HepG2 (cell line): ENCODE data around the gene SYCE3. TPM values are rescaled to one million over a fixed set of nuclear protein-coding genes. Genes with fewer than 3 reads are reported as not detected.

Source experiments
- EED ChIP-seq: sonication (generic); formaldehyde crosslinking; IDR thresholded peaks from 2 replicates; pipeline ENCODE4 v1.5.0; 2020; ENCODE audit warnings: mild to moderate bottlenecking, missing genetic modification reagents
- FOXA1 ChIP-seq, 2 experiments: fragments of 450-650 bp in 1 of 2; sonication (generic) in 1 of 2; formaldehyde crosslinking in 1 of 2; IDR thresholded peaks; 2 replicates each; pipeline versions ENCODE4 v1.4.0 to v1.6.1; 2016 to 2020; ENCODE audit warnings: missing genetic modification reagents in 1 of 2
- GLI4 ChIP-seq: sonication (generic); formaldehyde crosslinking; IDR thresholded peaks from 2 replicates; pipeline ENCODE4 v1.5.1; 2020; ENCODE audit warnings: missing genetic modification reagents, mild to moderate bottlenecking, moderate library complexity, borderline replicate concordance
- KLF13 ChIP-seq: sonication (generic); formaldehyde crosslinking; IDR thresholded peaks from 2 replicates; pipeline ENCODE4 v1.4.0; 2020; ENCODE audit warnings: mild to moderate bottlenecking, missing genetic modification reagents
- NFIB ChIP-seq: sonication (generic); formaldehyde crosslinking; IDR thresholded peaks from 2 replicates; pipeline ENCODE4 v1.9.0; 2021; ENCODE audit warnings: missing genetic modification reagents, mild to moderate bottlenecking, borderline replicate concordance
- NR2F6 ChIP-seq, 2 experiments: IDR thresholded peaks; 2 replicates each; pipeline ENCODE4 v1.6.1; 2016; ENCODE audit warnings: antibody characterized with exemption in 1 of 2, mild to moderate bottlenecking in 1 of 2
- POLR2AphosphoS2 ChIP-seq: IDR thresholded peaks from 2 replicates; pipeline ENCODE4 v1.6.1; 2011; ENCODE audit warnings: low read depth, low read length, improper control_type of control experiment
- POLR2G ChIP-seq: fragments of 200-400 bp; formaldehyde crosslinking; IDR thresholded peaks from 2 replicates; pipeline ENCODE4 v1.6.1; 2018; ENCODE audit warnings: mild to moderate bottlenecking, low read depth, low read length, moderate library complexity
- SETDB1 ChIP-seq: sonication (generic); formaldehyde crosslinking; IDR thresholded peaks from 2 replicates; pipeline ENCODE4 v1.5.1; 2020; ENCODE audit warnings: missing genetic modification reagents, mild to moderate bottlenecking, borderline replicate concordance
- SMAD9 ChIP-seq: sonication (generic); formaldehyde crosslinking; IDR thresholded peaks from 2 replicates; pipeline ENCODE4 v1.5.1; 2020; ENCODE audit warnings: mild to moderate bottlenecking, missing genetic modification reagents
- ZKSCAN8 ChIP-seq: IDR thresholded peaks from 2 replicates; pipeline ENCODE4 v1.6.1; 2016; ENCODE audit warnings: borderline replicate concordance, missing genetic modification reagents, missing compliant biosample characterization
- ZNF232 ChIP-seq: sonication (generic); formaldehyde crosslinking; IDR thresholded peaks from 2 replicates; pipeline ENCODE4 v1.4.0; 2020; ENCODE audit warnings: missing genetic modification reagents, borderline replicate concordance
- ZNF317 ChIP-seq: sonication (generic); formaldehyde crosslinking; IDR thresholded peaks from 2 replicates; pipeline ENCODE4 v1.5.0; 2020; ENCODE audit warnings: mild to moderate bottlenecking, missing genetic modification reagents
- ZNF33B ChIP-seq: sonication (generic); formaldehyde crosslinking; IDR thresholded peaks from 2 replicates; pipeline ENCODE4 v1.5.1; 2020; ENCODE audit warnings: mild to moderate bottlenecking, missing genetic modification reagents
- ZNF598 ChIP-seq: sonication (generic); formaldehyde crosslinking; IDR thresholded peaks from 2 replicates; pipeline ENCODE4 v1.5.1; 2020; ENCODE audit warnings: mild to moderate bottlenecking, missing genetic modification reagents, borderline replicate concordance
- polyA plus RNA-seq, 8 experiments: library from polyadenylated mRNA; depleted of rRNA in 3 of 8; stranded (reverse) in 7 of 8; unstranded in 1 of 8; fragments of >200 nt; fragmentation: Illumina TruSeq in 4 of 8; extraction: Trizol in 4 of 8; gene quantifications; 2 replicates each; pipeline versions ENCODE4 v1.2.1 to v1.2.3, GENCODE V29; 2011 to 2016; ENCODE audit warnings: low read depth in 4 of 8, missing spikeins in 1 of 8, mixed read lengths in 1 of 8; ENCODE audit not compliant: insufficient read depth in 1 of 8
- total RNA-seq, 5 experiments: library from RNA; depleted of rRNA; stranded (reverse); fragments of >200 nt; fragmentation: Illumina TruSeq; extraction: Trizol; gene quantifications; 2 replicates each; pipeline ENCODE4 v1.2.3, GENCODE V29; 2016; ENCODE audit warnings: low read depth in 1 of 5
- TF ChIP-seq, protein P1 (sequence below): sonication (generic); formaldehyde crosslinking; IDR thresholded peaks from 2 replicates; pipeline ENCODE4 v1.4.0; 2020; ENCODE audit warnings: missing genetic modification reagents
- TF ChIP-seq, protein P2 (sequence below): sonication (generic); formaldehyde crosslinking; IDR thresholded peaks from 2 replicates; pipeline ENCODE4 v1.8.1; 2023; ENCODE audit warnings: mild to moderate bottlenecking, missing genetic modification reagents
- TF ChIP-seq, protein P3 (sequence below): sonication (generic); formaldehyde crosslinking; IDR thresholded peaks from 2 replicates; pipeline ENCODE4 v1.5.0; 2020; ENCODE audit warnings: mild to moderate bottlenecking, missing genetic modification reagents
- TF ChIP-seq, protein P4 (sequence below): sonication (generic); formaldehyde crosslinking; IDR thresholded peaks from 2 replicates; pipeline ENCODE4 v1.8.0; 2022; ENCODE audit warnings: missing genetic modification reagents, mild to moderate bottlenecking, inconsistent platforms, borderline replicate concordance
- TF ChIP-seq, protein P5 (sequence below): sonication (generic); formaldehyde crosslinking; IDR thresholded peaks from 2 replicates; pipeline ENCODE4 v1.4.0; 2020; ENCODE audit warnings: missing genetic modification reagents, low read depth, mild to moderate bottlenecking, borderline replicate concordance

Gene SYCE3
- total and polyA plus RNA-seq, 2 of the 13 experiments (the other 11 are each of a cell fraction or from before 2014, with no cell fraction given) = not detected

DNA sequence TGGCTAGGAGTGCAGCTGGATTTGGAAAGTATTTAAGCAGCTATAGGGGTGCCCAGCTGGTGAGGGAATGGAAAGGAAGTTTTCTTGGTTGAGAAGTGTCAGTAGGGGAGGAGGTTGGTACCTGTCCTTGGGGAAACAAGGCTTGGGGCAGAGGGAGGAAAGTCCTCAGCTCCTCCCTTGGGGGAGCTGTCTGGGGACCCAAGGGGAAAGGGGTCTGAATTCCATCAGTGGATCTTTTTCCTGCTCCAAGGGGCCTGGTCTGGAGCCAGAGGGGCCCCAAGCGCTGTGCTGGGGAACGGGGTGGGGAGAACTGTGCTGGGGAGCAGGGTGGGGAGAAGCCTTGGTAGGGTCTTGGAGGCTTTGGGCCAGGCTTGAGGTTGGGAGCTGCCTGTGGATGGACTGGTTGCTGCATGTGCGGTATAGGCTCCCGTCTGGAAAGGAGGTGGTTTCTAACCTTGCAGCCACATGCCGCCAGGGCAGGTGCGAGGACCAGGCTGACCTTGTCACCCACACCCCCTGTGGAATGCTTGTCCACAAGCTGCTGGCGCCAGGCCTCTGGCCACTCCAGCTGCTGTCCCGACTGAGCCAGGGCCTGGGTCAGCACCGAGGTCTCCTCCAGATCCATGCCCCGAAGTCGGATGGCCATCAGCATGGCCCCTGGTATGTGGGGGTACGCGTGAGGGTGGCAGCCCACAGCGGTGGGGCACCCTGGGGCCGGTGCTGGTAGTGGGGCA lies 33.9 kb downstream of the SYCE3 start (continued):
- TF ChIP-seq FOXA1 (IDR thresholded peaks at IDR 0.05) (no peak), FOXA1 (CRISPR knock-in tag; IDR thresholded peaks at IDR 0.05) (no peak), GLI4 (no peak), ZNF232 (CRISPR knock-in tag) (no peak), ZKSCAN8 (no peak), ZNF33B (CRISPR knock-in tag) (no peak), SETDB1 (CRISPR knock-in tag) (no peak), EED (CRISPR knock-in tag) (no peak), NR2F6 (IDR thresholded peaks at IDR 0.05) (peak; percentile 29; the same call in 1 of the 2 replicates), NR2F6 (CRISPR knock-in tag; IDR thresholded peaks at IDR 0.05) (peak; percentile 83), ZNF317 (CRISPR knock-in tag) (no peak), SMAD9 (CRISPR knock-in tag) (0 out of 2 replicates have a peak, but pooled peaks have one; percentile 40), NFIB (CRISPR knock-in tag) (no peak), POLR2G (0 out of 2 replicates have a peak, but pooled peaks have one; percentile 34), POLR2AphosphoS2 (no peak), ZNF598 (CRISPR knock-in tag) (no peak), KLF13 (CRISPR knock-in tag) (no peak)
- TF ChIP-seq, protein P1, sequence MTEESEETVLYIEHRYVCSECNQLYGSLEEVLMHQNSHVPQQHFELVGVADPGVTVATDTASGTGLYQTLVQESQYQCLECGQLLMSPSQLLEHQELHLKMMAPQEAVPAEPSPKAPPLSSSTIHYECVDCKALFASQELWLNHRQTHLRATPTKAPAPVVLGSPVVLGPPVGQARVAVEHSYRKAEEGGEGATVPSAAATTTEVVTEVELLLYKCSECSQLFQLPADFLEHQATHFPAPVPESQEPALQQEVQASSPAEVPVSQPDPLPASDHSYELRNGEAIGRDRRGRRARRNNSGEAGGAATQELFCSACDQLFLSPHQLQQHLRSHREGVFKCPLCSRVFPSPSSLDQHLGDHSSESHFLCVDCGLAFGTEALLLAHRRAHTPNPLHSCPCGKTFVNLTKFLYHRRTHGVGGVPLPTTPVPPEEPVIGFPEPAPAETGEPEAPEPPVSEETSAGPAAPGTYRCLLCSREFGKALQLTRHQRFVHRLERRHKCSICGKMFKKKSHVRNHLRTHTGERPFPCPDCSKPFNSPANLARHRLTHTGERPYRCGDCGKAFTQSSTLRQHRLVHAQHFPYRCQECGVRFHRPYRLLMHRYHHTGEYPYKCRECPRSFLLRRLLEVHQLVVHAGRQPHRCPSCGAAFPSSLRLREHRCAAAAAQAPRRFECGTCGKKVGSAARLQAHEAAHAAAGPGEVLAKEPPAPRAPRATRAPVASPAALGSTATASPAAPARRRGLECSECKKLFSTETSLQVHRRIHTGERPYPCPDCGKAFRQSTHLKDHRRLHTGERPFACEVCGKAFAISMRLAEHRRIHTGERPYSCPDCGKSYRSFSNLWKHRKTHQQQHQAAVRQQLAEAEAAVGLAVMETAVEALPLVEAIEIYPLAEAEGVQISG (CRISPR knock-in tag) = 0 out of 2 replicates have a peak, but pooled peaks have one; percentile 21
- TF ChIP-seq, protein P2, sequence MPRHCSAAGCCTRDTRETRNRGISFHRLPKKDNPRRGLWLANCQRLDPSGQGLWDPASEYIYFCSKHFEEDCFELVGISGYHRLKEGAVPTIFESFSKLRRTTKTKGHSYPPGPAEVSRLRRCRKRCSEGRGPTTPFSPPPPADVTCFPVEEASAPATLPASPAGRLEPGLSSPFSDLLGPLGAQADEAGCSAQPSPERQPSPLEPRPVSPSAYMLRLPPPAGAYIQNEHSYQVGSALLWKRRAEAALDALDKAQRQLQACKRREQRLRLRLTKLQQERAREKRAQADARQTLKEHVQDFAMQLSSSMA = 0 out of 2 replicates have a peak, but pooled peaks have one; percentile 19
- TF ChIP-seq, protein P3, sequence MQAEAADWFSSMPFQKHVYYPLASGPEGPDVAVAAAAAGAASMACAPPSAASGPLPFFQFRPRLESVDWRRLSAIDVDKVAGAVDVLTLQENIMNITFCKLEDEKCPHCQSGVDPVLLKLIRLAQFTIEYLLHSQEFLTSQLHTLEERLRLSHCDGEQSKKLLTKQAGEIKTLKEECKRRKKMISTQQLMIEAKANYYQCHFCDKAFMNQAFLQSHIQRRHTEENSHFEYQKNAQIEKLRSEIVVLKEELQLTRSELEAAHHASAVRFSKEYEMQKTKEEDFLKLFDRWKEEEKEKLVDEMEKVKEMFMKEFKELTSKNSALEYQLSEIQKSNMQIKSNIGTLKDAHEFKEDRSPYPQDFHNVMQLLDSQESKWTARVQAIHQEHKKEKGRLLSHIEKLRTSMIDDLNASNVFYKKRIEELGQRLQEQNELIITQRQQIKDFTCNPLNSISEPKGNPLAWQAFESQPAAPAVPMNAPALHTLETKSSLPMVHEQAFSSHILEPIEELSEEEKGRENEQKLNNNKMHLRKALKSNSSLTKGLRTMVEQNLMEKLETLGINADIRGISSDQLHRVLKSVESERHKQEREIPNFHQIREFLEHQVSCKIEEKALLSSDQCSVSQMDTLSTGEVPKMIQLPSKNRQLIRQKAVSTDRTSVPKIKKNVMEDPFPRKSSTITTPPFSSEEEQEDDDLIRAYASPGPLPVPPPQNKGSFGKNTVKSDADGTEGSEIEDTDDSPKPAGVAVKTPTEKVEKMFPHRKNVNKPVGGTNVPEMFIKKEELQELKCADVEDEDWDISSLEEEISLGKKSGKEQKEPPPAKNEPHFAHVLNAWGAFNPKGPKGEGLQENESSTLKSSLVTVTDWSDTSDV (CRISPR knock-in tag) = no peak
- TF ChIP-seq, protein P4, sequence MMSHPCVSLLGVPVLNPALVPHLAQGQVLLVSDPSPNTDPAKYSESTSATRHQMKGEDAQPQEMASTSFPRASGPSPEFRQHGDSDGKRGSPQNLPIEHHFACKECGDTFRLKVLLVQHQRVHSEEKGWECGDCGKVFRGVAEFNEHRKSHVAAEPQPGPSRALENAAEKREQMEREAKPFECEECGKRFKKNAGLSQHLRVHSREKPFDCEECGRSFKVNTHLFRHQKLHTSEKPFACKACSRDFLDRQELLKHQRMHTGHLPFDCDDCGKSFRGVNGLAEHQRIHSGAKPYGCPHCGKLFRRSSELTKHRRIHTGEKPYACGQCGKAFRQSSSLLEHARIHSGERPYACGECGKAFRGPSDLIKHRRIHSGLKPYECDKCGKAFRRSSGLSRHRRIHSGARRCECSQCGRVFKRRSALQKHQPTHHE (CRISPR knock-in tag) = no peak
- TF ChIP-seq, protein P5, sequence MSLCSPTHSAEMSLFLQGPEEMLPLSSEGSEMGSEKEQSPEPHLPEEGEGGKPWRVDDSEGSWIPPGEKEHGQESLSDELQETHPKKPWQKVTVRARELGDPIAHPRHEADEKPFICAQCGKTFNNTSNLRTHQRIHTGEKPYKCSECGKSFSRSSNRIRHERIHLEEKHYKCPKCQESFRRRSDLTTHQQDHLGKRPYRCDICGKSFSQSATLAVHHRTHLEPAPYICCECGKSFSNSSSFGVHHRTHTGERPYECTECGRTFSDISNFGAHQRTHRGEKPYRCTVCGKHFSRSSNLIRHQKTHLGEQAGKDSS = no peak
